ENCODE measurements around the gene ENC1. TPM values are rescaled to one million over a fixed set of nuclear protein-coding genes. Genes with fewer than 3 reads are reported as not detected.

ENC1 gene
- total RNA-seq, 1 donor from 2014 or later, result 363 TPM

DNA sequence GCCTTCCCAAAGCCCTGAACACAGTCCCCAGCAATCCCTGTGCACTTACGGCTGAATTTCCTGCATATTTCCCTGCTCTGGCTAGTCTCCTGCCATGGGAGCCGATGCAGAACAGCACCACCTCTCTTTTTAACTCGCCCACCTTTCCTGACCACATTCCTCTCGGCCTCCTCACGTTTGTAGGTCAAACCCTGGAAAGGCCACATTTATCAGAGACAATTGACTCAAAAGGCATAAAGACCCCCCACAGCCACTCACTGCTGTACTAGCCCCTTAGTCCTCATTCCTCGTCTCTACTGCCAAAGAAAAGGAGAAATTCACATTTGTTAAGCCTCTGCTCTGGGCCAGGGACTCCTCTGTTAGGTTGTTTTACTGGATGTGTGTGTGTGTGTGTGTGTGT lies 43.6 kb downstream of the ENC1 start:
- H2AFZ ChIP-seq (ENCODE audit: low read depth, low read length), result peak overlapping the region; percentile 13
- peak overlapping the region; percentile 93 for H3K27ac ChIP-seq (ENCODE audit: low read depth, low read length)
- Mint-ChIP-seq H3K27me3 (ENCODE audit: low read depth, unreplicated experiment) (no peaks in the 10 kb centered on the region), H3K4me1 (ENCODE audit: low read depth, unreplicated experiment) (peaks cover 42% of the 10 kb centered on the region), H3K27ac (ENCODE audit: unreplicated experiment) (peak overlapping the region; percentile 73), H3K36me3 (ENCODE audit: low read depth, unreplicated experiment) (no peaks in the 10 kb centered on the region), H3K4me3 (ENCODE audit: unreplicated experiment) (no peak overlapping the region), H3K9me3 (ENCODE audit: unreplicated experiment) (no peaks in the 10 kb centered on the region)
- no peaks in the 10 kb centered on the region for H3K36me3 ChIP-seq (ENCODE audit: insufficient read depth, low read length)
- no peaks in the 10 kb centered on the region for H3K79me2 ChIP-seq (ENCODE audit: insufficient read depth, low read length)
- no peaks in the 10 kb centered on the region for H3K27me3 ChIP-seq (ENCODE audit: insufficient read depth, low read length)
- H3K4me3 ChIP-seq (ENCODE audit: insufficient read depth, low read depth, low read length), result no peak overlapping the region
- TF ChIP-seq, protein P1, sequence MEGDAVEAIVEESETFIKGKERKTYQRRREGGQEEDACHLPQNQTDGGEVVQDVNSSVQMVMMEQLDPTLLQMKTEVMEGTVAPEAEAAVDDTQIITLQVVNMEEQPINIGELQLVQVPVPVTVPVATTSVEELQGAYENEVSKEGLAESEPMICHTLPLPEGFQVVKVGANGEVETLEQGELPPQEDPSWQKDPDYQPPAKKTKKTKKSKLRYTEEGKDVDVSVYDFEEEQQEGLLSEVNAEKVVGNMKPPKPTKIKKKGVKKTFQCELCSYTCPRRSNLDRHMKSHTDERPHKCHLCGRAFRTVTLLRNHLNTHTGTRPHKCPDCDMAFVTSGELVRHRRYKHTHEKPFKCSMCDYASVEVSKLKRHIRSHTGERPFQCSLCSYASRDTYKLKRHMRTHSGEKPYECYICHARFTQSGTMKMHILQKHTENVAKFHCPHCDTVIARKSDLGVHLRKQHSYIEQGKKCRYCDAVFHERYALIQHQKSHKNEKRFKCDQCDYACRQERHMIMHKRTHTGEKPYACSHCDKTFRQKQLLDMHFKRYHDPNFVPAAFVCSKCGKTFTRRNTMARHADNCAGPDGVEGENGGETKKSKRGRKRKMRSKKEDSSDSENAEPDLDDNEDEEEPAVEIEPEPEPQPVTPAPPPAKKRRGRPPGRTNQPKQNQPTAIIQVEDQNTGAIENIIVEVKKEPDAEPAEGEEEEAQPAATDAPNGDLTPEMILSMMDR (IDR thresholded peaks at IDR 0.05; ENCODE audit: insufficient read depth, low read depth, low read length), result no peak
- TF ChIP-seq EZH2 (IDR thresholded peaks at IDR 0.05; ENCODE audit: insufficient read depth, low read length), result no peak
- no peaks in the 10 kb centered on the region for H3K9me3 ChIP-seq (ENCODE audit: insufficient read depth, low read depth, low read length)
- no peak for FAIRE-seq
- peaks cover 38% of the 10 kb centered on the region for H3K4me1 ChIP-seq (ENCODE audit: insufficient read depth, low read length)
- H4K20me1 ChIP-seq (ENCODE audit: insufficient read depth, low read length), result no peaks in the 10 kb centered on the region
- DNase-seq (ENCODE audit: low read depth), result peak; percentile 41
- peak overlapping the region; percentile 24 for H3K4me2 ChIP-seq (ENCODE audit: low read length)
- peak overlapping the region; percentile 29 for H3K9ac ChIP-seq (ENCODE audit: low read length)

DNA sequence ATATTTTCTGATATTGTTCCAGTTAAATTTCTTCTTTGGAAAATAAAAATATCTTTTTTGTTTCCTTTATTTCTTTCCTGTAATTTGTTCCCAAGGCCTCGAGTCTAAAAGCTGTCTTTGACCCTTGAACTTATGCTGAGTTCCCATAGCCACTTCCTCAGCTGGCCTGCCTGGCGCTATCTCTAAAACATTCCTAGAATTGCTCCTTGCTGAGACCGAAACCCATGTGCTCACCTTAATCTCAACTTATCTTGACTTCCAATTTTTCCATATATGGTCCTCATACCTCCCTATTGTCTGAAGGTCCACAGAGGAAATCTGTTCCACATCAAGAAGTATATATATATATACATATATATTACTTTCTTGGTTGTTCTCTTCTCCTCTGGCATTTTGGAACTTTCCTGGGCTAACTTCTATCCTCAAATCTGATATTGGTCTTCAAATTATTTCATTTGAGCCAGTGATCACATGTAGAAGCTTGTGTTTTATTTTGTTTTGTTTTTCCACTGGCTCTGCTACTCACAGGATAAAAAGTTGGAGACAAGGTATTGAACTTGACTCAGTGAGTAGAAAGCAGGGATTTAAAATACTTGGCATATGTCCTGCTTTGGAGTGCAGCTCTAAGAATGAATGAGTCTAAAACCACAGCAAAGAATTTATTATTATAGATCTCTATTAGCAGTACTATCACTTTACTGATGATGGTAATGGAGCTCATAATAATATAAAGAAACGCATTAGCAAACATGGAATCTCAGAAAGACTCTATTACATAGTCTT lies 45.2 kb downstream of the ENC1 start:
- FAIRE-seq, result no peak
- Histone ChIP-seq H3K36me3 (ENCODE audit: insufficient read depth, low read length) (no peaks in the 10 kb centered on the region), H3K27ac (ENCODE audit: low read depth, low read length) (peak overlapping the region; percentile 93), H3K4me1 (ENCODE audit: insufficient read depth, low read length) (peaks cover 38% of the 10 kb centered on the region), H3K9me3 (ENCODE audit: insufficient read depth, low read depth, low read length) (no peaks in the 10 kb centered on the region), H3K9ac (ENCODE audit: low read length) (peak overlapping the region; percentile 64), H3K4me3 (ENCODE audit: insufficient read depth, low read depth, low read length) (no peak overlapping the region), H3K27me3 (ENCODE audit: insufficient read depth, low read length) (no peaks in the 10 kb centered on the region), H3K79me2 (ENCODE audit: insufficient read depth, low read length) (no peaks in the 10 kb centered on the region), H3K4me2 (ENCODE audit: low read length) (peak overlapping the region; percentile 32), H4K20me1 (ENCODE audit: insufficient read depth, low read length) (no peaks in the 10 kb centered on the region), H2AFZ (ENCODE audit: low read depth, low read length) (no peak overlapping the region)
- peak; percentile 96 for DNase-seq (ENCODE audit: low read depth)
- peak overlapping the region; percentile 96 for H3K27ac Mint-ChIP-seq (ENCODE audit: unreplicated experiment)
- no peak overlapping the region for H3K4me3 Mint-ChIP-seq (ENCODE audit: unreplicated experiment)
- no peak for TF ChIP-seq EZH2 (IDR thresholded peaks at IDR 0.05; ENCODE audit: insufficient read depth, low read length)
- peaks cover 2% of the 10 kb centered on the region for H3K9me3 Mint-ChIP-seq (ENCODE audit: unreplicated experiment)
- no peaks in the 10 kb centered on the region for H3K36me3 Mint-ChIP-seq (ENCODE audit: low read depth, unreplicated experiment)
- peaks cover 53% of the 10 kb centered on the region for H3K4me1 Mint-ChIP-seq (ENCODE audit: low read depth, unreplicated experiment)
- H3K27me3 Mint-ChIP-seq (ENCODE audit: low read depth, unreplicated experiment), result no peaks in the 10 kb centered on the region

DNA sequence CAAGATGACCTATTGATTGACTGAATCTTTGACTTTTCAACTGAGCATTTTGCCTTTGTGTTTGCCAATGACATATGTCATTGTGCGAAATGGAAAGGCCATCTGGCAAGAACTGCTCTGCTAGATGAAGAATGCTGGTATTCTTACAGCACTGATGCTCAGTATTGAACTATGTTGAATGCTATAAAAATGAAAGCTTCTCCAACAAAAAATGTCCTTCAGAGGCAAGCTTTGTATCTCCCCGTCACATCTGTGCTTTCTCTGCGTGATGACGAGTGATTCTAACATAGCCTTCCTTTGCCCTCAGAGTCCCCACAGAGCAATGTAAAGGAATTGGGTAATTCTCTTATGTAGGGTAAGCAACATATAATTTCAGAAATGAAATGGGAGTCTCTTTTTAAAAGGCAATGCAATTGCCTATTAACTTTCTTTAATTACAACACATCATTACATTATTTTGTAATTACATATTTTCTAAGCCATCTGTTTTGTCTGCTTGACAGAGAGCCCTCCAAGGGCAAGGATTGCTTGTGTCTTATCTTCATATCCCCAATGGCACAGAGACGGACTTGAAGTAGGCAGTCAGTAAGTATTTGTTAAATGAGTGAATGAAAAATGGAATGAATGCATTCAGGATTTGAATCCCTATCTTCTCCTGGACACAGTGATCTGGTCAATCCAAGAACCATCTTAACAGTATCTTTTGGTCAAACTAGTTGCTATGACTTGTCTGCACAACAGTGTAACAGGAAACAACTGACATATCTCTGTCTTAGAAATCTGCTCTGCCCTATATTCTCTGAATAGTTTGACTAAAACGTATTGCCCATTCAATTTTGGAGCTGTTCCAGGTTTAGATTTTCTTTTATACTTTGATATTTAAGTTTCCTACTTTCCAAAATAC lies 46.1 kb downstream of the ENC1 start:
- H3K36me3 Mint-ChIP-seq (ENCODE audit: low read depth, unreplicated experiment), result no peaks in the 10 kb centered on the region
- no peaks in the 10 kb centered on the region for H3K79me2 ChIP-seq (ENCODE audit: insufficient read depth, low read length)
- H2AFZ ChIP-seq (ENCODE audit: low read depth, low read length), result peak overlapping the region; percentile 24
- H3K9ac ChIP-seq (ENCODE audit: low read length), result peak overlapping the region; percentile 64
- no peak overlapping the region for H3K4me3 Mint-ChIP-seq (ENCODE audit: unreplicated experiment)
- no peaks in the 10 kb centered on the region for H3K36me3 ChIP-seq (ENCODE audit: insufficient read depth, low read length)
- H3K4me1 Mint-ChIP-seq (ENCODE audit: low read depth, unreplicated experiment), result peaks cover 55% of the 10 kb centered on the region
- H3K4me2 ChIP-seq (ENCODE audit: low read length), result peak overlapping the region; percentile 8
- no peak for FAIRE-seq
- H3K27me3 Mint-ChIP-seq (ENCODE audit: low read depth, unreplicated experiment), result no peaks in the 10 kb centered on the region
- H3K4me3 ChIP-seq (ENCODE audit: insufficient read depth, low read depth, low read length), result no peak overlapping the region
- peaks cover 38% of the 10 kb centered on the region for H3K4me1 ChIP-seq (ENCODE audit: insufficient read depth, low read length)
- H4K20me1 ChIP-seq (ENCODE audit: insufficient read depth, low read length), result no peaks in the 10 kb centered on the region
- peak overlapping the region; percentile 93 for H3K27ac ChIP-seq (ENCODE audit: low read depth, low read length)
- DNase-seq (ENCODE audit: low read depth), result peak; percentile 59
- TF ChIP-seq, protein P1 (IDR thresholded peaks at IDR 0.05; ENCODE audit: insufficient read depth, low read depth, low read length), result no peak
- TF ChIP-seq EZH2 (IDR thresholded peaks at IDR 0.05; ENCODE audit: insufficient read depth, low read length), result no peak
- peak overlapping the region; percentile 96 for H3K27ac Mint-ChIP-seq (ENCODE audit: unreplicated experiment)
- H3K9me3 ChIP-seq (ENCODE audit: insufficient read depth, low read depth, low read length), result no peaks in the 10 kb centered on the region
- no peaks in the 10 kb centered on the region for H3K27me3 ChIP-seq (ENCODE audit: insufficient read depth, low read length)
- peaks cover 2% of the 10 kb centered on the region for H3K9me3 Mint-ChIP-seq (ENCODE audit: unreplicated experiment)
